GM19395 (cell line): ENCODE results near the gene ZNF668.
"Not testable (repeated sequence)": the region's sequence is repeated elsewhere in the genome, so short reads cannot be mapped to it uniquely, and the experiment has no call there.

Experiments
- ATAC-seq: cut with Tn5 transposase; IDR thresholded peaks from one replicate; pipeline ENCODE4 v1.9.1; 2021; ENCODE audit warnings: mild to moderate bottlenecking, moderate library complexity; ENCODE audit not compliant: unreplicated experiment

The ZNF668 gene

DNA sequence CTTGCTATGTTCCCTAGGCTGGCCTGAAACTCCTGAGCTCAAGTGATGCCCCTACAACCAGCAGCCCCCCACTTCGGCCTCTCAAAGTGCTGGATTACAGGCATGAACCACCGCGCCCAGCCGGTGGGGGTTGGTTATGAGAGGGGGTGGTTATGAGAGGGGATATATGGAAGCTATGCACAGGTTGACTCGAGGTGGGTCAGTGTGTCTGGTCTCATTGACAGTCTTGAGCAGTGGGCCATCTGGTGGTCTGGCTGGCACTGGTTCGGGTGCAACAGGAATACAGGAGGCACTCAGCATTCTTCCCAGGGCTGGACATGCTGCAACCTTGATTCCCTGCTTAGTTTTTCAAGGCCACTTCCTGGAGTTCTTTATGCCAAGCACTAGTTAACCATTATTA, 58.0 kb downstream of the ZNF668 start:
- ATAC-seq, result no peak

- not testable (repeated sequence) for ATAC-seq
Measured at GRCh38 chr16:31013292-31013691, 60.7 kb downstream of the ZNF668 start.

GRCh38 chr16:31011815-31012214, 62.2 kb downstream of the ZNF668 start:
- not testable (repeated sequence) for ATAC-seq
